ENCODE results near the gene AASDH. TPM values are rescaled to one million over a fixed set of nuclear protein-coding genes. Genes with fewer than 3 reads are reported as not detected.

The AASDH gene
- polyA plus RNA-seq, 1 of the 3 experiments (the other 2 are of a cell fraction), result 4.4 TPM

GRCh38 chr4:56387023-56388001, at the start of gene AASDH (continued):
- TF ChIP-seq MAX (IDR thresholded peaks at IDR 0.05; ENCODE audit: low read depth) (peak; percentile 68), REST (IDR thresholded peaks at IDR 0.05; ENCODE audit: low read depth, low read length) (peak; percentile 26; the same call in 1 of the 2 replicates), TEAD4 (IDR thresholded peaks at IDR 0.05; ENCODE audit: borderline replicate concordance, insufficient read depth) (no peak), RCOR1 (IDR thresholded peaks at IDR 0.05; ENCODE audit: low read length) (0 out of 2 replicates have a peak, but pooled peaks have one; percentile 34), SMC3 (IDR thresholded peaks at IDR 0.05; ENCODE audit: low read depth, low read length) (no peak), MXI1 (IDR thresholded peaks at IDR 0.05; ENCODE audit: low read depth, low read length) (peak; percentile 96), IRF3 (IDR thresholded peaks at IDR 0.05; ENCODE audit: low read depth, low read length) (no peak)

GRCh38 chr4:56435140-56435926, 48.0 kb upstream of the AASDH start, which contains the start of gene PPAT:
TSS of gene PPAT (minus strand) at chr4:56435615. CDS start at chr4:56435477, 138 bp downstream.
- ChIA-PET CTCF (interaction anchor here (0.8 to 2.6 kb wide), 8 partner anchors 10 to 967 kb away, joined by 3 to 21 read pairs (median 4); partner anchors contain the start of genes AASDH and CEP135), POLR2A (interaction anchor here (0.7 to 2.9 kb wide), 10 partner anchors 17 to 486 kb away, joined by 3 to 29 read pairs (median 6); partner anchors contain the start of genes AASDH, CEP135 and SRP72)
- peak within 1 kb of the TSS; percentile 89 for H3K9ac ChIP-seq
- WGBS (ENCODE audit: low lambda C conversion rate), result 0% methylated on average over 14 of the region's 61 CpGs
- H3K4me3 ChIP-seq (ENCODE audit: low read depth in 2 of 2, low read length in 1 of 2), result peak within 1 kb of the TSS; percentile 74 to 87
- peak within 1 kb of the TSS; percentile 89 for H2AFZ ChIP-seq (ENCODE audit: low read depth)
- H3K9me3 ChIP-seq, result no peaks in the 10 kb centered on the region
- peak within 1 kb of the TSS; percentile 95 to 96 for H3K27ac ChIP-seq (ENCODE audit: low read depth in 2 of 2, low read length in 1 of 2)
- H3K4me1 ChIP-seq (ENCODE audit: control insufficient read depth in 1 of 2, insufficient read depth in 2 of 2, low read depth in 1 of 2, low read length in 1 of 2), result peaks cover 2 to 6% of the 10 kb centered on the region in 2 experiments; a peak in 3 of 4 replicates
- H3F3A ChIP-seq (replicated peaks; ENCODE audit: insufficient read depth), result peaks cover 12% of the 10 kb centered on the region
- H3K36me3 ChIP-seq (replicated peaks in 1 of 2; ENCODE audit: control insufficient read depth in 1 of 2, insufficient read depth in 2 of 2, low read length in 1 of 2), result no peaks in the 10 kb centered on the region
- peak within 1 kb of the TSS; percentile 97 for H3K4me2 ChIP-seq
- no peaks in the 10 kb centered on the region for H3K27me3 ChIP-seq (ENCODE audit: insufficient read depth)
- no peaks in the 10 kb centered on the region for H3K9me2 ChIP-seq
- H4K20me1 ChIP-seq (ENCODE audit: insufficient read depth), result peaks cover 8% of the 10 kb centered on the region; the same call in 1 of the 2 replicates
- peaks cover 86% of the 10 kb centered on the region for H3K79me2 ChIP-seq (ENCODE audit: insufficient read depth)
- peak; percentile 98 for DNase-seq
- TF ChIP-seq MAX (IDR thresholded peaks at IDR 0.05; ENCODE audit: low read depth), result peak; percentile 98
- TF ChIP-seq RAD21 (IDR thresholded peaks at IDR 0.05; ENCODE audit: low read length), result 0 out of 2 replicates have a peak, but pooled peaks have one; percentile 8
- TF ChIP-seq REST (IDR thresholded peaks at IDR 0.05; ENCODE audit: low read depth, low read length), result no peak
- peak; percentile 60 for TF ChIP-seq RFX5 (IDR thresholded peaks at IDR 0.05; ENCODE audit: low read length)
- peak; percentile 83; the same call in 1 of the 2 replicates for TF ChIP-seq SIN3A (IDR thresholded peaks at IDR 0.05; ENCODE audit: borderline replicate concordance, low read depth, low read length)
- no peak for TF ChIP-seq TCF12 (IDR thresholded peaks at IDR 0.05)
- TF ChIP-seq TAF1 (IDR thresholded peaks at IDR 0.05; ENCODE audit: borderline replicate concordance, low read depth, low read length), result peak; percentile 65; the same call in 1 of the 2 replicates
- no peak for TF ChIP-seq GABPA (IDR thresholded peaks at IDR 0.05; ENCODE audit: low read depth)
- TF ChIP-seq CHD2 (IDR thresholded peaks at IDR 0.05; ENCODE audit: low read length, partially characterized antibody), result peak; percentile 58
- TF ChIP-seq NRF1 (IDR thresholded peaks at IDR 0.05; ENCODE audit: low read depth, low read length), result peak; percentile 73
- TF ChIP-seq POLR2AphosphoS5 (IDR thresholded peaks at IDR 0.05; ENCODE audit: low read depth, low read length), result peak; percentile 44; the same call in 1 of the 2 replicates
